Spleen (tissue), 7 donors: ENCODE measurements around the gene EFCAB8.

Experiments used
- POLR2A ChIP-seq, 3 donors: fragments of 450-650 bp; IDR thresholded peaks; one replicate each; pipeline ENCODE4 v1.5.1; 2017; ENCODE audit warnings: antibody characterized with exemption in 3 of 3, mild to moderate bottlenecking in 1 of 3
- TF ChIP-seq, protein P1 (sequence below), 11 experiments: fragments of 200-600 bp in 7 of 11; fragments of 450-650 bp in 4 of 11; sonication (generic) in 4 of 11; IDR thresholded peaks in 8 of 11; conservative IDR thresholded peaks in 3 of 11; 1 replicate in 7 of 11; 2 replicates in 4 of 11; pipeline versions ENCODE4 v1.4.0 to v1.8.0; 2016 to 2021; ENCODE audit warnings: antibody characterized with exemption in 11 of 11, inconsistent platforms in 4 of 11, mild to moderate bottlenecking in 1 of 11
- donor health status: DM: no; HTN: no; CAD: no; lungs with moderate emphysema.
- donor health status: DM: no; HTN: no; CAD: no.
- donor health status: DM: no; HTN: no; CAD: no.

DNA sequence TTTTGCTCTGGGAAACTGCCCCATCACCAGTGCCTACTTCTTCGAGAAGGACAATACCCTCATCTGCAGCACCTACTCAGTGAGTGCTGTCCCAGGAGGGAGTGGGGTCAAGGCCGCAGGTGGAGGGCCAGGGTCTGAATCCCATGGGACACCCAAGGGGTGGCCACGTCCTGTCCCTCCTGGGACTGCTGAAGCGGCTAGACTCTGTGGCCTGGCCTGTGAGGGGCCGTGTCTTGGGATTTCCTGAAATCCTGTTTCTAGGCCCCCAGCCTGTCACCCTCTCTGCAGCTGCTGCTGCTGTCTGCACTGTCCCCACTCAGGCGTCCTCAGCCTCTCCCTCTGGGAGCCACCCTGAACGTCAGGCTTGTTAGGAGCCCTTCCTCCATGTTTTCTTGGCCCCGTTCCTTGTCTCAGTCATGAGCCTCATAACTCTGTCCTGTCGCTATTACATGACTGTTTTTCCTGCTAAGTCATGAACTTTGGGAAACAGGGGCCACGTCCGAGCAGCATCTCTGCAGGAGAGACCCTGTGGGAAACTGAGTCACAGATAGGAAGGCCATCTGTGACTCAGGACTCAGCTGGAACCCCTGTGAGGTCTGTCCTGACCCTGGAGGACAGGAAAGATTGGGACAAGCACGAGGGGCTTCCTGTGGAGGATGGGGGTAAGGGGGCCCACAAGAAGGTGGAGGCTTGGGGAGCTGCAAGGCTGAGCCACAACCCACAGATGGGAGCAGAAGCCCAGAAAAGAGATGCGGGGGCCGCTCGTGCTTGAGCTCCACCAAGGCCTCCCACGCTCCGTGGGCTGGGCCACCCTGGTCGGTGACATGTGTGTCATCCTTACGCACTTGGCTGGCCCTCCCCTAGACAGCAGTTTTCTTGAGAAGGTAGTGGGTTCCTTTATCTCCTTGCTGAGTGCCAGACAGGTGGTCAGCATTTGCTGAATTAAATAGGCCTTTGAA is 49.9 kb downstream of the EFCAB8 start:
- no peak for TF ChIP-seq POLR2A (IDR thresholded peaks at IDR 0.05)
- TF ChIP-seq, protein P1, sequence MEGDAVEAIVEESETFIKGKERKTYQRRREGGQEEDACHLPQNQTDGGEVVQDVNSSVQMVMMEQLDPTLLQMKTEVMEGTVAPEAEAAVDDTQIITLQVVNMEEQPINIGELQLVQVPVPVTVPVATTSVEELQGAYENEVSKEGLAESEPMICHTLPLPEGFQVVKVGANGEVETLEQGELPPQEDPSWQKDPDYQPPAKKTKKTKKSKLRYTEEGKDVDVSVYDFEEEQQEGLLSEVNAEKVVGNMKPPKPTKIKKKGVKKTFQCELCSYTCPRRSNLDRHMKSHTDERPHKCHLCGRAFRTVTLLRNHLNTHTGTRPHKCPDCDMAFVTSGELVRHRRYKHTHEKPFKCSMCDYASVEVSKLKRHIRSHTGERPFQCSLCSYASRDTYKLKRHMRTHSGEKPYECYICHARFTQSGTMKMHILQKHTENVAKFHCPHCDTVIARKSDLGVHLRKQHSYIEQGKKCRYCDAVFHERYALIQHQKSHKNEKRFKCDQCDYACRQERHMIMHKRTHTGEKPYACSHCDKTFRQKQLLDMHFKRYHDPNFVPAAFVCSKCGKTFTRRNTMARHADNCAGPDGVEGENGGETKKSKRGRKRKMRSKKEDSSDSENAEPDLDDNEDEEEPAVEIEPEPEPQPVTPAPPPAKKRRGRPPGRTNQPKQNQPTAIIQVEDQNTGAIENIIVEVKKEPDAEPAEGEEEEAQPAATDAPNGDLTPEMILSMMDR (IDR thresholded peaks at IDR 0.05 in 8 of 11, conservative IDR thresholded peaks at IDR 0.05 in 3 of 11), result no peak
